Suppressor macrophage treated with lipopolysaccharide for 1 hour (primary cell): ENCODE data around the gene TAF1C.
"Not testable (repeated sequence)": the region's sequence is repeated elsewhere in the genome, so short reads cannot be mapped to it uniquely, and the experiment has no call there.

Experiments
- DNase-seq, 3 donors: peaks; one replicate each; pipeline ENCODE4 v3.0.0-alpha.2; 2020 to 2022

Gene TAF1C, protein sequence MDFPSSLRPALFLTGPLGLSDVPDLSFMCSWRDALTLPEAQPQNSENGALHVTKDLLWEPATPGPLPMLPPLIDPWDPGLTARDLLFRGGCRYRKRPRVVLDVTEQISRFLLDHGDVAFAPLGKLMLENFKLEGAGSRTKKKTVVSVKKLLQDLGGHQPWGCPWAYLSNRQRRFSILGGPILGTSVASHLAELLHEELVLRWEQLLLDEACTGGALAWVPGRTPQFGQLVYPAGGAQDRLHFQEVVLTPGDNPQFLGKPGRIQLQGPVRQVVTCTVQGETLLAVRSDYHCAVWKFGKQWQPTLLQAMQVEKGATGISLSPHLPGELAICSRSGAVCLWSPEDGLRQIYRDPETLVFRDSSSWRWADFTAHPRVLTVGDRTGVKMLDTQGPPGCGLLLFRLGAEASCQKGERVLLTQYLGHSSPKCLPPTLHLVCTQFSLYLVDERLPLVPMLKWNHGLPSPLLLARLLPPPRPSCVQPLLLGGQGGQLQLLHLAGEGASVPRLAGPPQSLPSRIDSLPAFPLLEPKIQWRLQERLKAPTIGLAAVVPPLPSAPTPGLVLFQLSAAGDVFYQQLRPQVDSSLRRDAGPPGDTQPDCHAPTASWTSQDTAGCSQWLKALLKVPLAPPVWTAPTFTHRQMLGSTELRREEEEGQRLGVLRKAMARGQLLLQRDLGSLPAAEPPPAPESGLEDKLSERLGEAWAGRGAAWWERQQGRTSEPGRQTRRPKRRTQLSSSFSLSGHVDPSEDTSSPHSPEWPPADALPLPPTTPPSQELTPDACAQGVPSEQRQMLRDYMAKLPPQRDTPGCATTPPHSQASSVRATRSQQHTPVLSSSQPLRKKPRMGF

DNA sequence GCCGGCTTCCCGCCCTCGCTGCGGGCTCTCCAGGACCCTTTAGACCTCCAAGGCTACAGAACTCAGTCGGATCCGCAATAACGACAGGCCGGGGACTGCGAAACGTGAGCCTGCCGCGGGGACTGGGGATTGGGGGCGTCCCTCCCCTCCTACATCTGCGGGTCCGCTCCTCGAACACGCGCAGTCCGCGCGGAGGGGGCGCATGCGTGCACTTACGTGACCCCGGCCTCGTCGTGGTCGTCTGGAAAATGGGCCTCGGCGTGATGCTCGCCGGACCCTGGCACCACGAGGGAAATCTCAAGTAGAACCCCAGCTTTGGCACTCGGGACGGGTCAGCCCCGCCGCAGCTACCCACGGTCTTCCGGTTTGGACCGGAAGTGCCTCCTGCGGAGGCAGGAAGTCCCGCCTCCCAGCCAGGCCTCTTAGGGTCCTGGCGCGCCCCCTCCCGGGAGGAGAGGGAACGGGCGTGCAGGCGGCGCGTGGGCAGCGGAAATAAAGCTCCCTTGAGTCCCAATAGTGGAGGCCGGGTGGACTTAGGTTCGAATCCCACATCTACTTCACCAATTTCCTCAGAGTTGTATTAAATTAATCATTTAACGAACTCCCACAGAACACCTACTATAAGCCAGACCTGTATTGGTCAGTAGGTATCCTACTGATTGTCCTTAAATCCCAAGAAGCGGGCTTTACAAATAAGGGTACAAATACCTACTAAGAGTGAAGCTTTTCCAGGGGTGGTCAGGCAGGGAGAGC lies at the start of gene TAF1C:
Gene TAF1C, minus strand, starts transcription at position 373 of the 753 bp plus-strand sequence. CDS start 2,069 bp downstream, outside the sequence.
- peak; percentile 98 to 99 (median 99) for DNase-seq

DNA sequence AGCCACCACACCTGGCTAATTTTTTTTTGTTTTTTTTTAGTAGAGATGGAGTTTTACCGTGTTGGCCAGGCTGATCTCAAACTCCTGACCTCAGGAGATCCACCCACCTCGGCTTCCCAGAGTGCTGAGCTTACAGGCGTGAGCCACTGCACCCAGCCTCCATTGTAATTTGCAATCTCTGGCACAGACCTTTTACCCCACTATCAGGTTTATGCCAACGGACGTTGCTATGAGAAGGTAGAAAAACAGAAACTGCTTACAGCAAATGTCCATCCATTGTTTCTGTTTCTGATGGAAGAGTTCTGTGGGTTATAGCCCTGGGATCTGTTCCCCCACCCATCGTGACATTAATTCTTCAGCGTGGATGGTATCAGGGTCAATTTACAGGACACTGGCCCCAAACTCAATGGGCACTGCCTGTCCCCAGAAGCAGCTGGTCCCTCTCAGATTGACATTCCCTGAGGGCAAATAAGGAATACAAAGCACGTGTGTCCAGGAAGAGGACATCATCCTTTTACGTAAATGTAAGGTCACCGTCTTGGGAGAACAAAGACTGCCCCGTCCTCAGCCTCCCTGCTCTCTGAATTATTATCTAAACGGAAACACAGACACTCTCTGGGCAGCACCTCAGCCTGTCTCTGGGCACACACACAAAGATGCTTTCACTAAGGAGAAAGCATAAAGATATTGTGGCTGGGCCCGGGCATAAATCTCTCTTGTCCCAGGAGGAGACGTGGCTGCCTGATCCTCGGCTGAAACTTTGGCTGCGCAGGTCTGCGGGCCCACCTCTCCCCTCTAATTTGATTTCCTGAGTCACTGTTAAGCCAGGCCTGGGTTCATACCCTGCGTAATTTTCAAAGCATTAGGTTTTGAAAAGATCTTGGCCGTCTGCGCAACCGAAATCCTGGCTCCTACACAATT lies 47.7 kb upstream of the TAF1C start:
- DNase-seq = no peak

DNA sequence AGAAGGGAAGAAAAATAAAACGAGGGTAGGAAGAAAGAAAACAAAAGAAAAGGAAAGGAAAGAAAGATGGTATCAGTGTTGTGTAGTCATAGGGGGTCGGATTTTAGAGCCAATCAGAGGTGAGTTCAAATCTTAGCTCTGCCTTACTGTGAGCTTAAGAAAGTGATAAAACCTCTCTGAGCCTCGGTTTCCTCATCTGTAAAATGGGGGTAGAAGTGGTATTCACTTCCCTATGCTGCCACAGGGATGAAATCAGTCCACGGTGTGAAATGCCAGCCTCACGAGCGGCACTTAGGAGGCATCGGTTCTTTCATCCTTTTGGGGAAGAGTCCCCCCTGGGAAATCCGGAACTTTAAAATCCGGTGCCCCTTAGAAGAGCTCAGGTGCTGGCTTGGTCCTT lies 46.9 kb upstream of the TAF1C start:
- DNase-seq = no peak

DNA sequence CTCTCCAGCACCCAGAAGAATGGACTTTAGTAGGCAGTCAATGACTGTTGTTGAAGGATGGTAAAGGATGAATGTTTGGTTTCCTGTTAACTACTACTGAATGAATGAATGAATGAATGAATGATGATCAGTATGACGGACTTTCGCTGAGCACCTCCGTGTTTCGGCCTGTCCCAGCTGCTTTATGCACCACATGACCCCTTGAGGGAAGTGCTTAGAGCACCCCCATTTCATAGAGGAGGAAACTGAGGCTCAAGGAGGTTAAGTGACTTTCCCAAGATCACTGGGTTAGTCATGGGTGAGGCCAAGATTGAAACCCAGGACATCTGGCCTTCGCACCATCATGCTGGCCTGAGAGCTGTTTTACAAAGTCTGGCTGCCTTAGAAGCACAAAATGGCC lies 46.1 kb upstream of the TAF1C start:
- no peak for DNase-seq

DNA sequence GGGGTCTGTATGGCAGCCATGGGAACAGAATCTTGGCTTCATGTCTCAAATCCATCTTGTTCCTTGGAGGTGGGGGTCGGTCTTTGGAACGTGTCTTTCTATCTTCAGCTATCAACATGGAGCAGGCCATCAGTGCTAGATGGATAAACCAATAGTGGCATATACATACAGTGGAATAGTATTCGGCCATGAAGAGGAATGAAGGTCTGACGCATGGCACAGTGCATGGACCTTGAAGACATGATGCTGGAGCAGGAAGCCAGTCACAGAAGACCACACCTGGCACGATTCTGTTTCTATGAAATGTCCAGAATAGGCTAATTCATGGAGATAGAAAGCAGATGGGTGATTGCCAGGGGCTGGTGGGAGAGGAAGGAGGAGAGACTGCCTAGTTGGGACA lies 45.2 kb upstream of the TAF1C start:
- DNase-seq = no peak

- no peak for DNase-seq
These were observed 42.6 kb upstream of the TAF1C start for GRCh38 chr16:84229471-84229870.

- DNase-seq = peak; percentile 79 to 85 (median 82)
These were observed 41.5 kb upstream of the TAF1C start for GRCh38 chr16:84228256-84228838.

DNA sequence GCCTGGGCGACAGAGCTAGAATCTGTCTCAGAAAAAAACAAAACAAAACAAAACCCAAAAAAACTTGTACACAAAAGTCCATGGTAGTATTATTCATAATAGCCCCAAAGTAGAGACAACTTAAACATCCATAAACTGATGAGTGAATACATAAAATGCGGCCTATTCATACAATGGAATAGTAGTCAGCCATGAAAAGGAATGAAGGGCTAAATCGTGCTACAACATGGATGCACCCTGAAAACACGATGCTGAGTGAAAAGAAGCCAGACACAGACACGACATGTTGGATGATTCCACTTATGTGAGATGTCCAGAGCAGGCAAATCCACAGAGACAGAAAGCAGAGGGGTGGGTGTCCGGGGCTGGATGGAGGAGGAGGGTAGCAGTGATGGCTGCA lies 40.7 kb upstream of the TAF1C start:
- no peak for DNase-seq

DNA sequence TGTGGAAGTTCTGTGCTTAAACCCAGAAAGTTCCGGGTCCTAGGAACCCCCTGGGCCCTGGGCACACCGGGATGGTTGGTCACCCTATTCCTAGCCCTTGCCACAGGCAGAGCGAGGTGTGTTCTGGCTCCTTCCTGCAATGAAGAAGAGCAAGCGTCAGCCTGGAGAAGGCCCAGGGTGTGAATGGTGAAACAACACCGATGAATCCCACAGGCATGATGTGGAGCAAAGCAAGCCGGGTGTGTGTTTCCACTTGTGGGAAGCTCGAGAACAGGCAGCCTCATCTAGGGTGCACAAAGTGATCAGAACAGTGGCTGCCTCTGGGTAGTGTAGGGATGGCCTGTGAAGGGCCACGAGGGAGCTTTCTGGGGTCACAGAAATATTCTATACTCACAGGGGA lies 39.2 kb upstream of the TAF1C start:
- DNase-seq = no peak

DNA sequence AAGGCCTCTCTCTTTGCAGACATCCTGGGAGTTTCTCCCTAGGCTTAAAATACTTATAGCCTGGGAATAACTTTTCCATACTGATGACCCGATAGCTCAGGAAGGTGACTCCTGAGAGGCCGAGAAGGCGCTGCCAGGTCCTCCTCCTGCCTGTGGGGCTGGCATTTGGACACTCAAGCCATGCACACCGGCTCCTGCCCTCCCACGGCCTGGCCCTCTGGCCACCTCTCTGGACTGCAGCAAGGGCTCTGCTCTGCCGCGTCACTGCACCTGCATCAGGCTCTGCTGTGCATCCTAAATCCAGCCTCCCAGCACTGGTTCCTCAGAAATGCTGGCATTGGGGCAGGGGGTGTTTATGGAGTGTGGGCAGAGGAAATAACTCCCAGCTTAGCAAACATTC lies 38.7 kb upstream of the TAF1C start:
- DNase-seq = no peak

DNA sequence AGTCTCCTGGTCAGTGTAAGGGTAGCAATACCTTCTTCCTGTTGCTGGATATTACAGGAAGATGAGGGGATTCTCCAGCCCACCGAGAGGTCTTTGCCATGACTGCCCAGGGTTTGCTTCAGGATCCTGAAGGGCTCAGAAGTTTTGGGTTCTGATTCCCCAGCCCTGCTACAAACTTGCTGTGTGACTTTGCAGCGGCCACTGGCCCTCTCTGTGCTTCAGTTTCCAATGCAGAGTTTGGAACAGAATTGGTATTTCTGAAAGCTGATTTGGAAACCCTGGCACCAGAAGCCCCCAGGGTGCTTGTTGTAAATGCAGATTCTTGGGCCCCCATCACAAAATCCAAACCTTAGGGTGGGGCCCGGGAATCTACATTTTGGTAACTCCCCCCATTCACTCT lies 38.3 kb upstream of the TAF1C start:
- DNase-seq = no peak

- DNase-seq = no peak
These were observed 37.7 kb upstream of the TAF1C start for GRCh38 chr16:84224554-84224953.

GRCh38 chr16:84223456-84223855 lies 36.6 kb upstream of the TAF1C start:
- DNase-seq = no peak

GRCh38 chr16:84220851-84221250 lies 34.0 kb upstream of the TAF1C start:
- DNase-seq = no peak

- DNase-seq = no peak
These were observed 32.1 kb upstream of the TAF1C start for GRCh38 chr16:84218956-84219355.

- no peak for DNase-seq
These were observed 31.4 kb upstream of the TAF1C start for GRCh38 chr16:84218176-84218823.

- DNase-seq = not testable (repeated sequence)
These were observed 29.3 kb upstream of the TAF1C start for GRCh38 chr16:84216144-84216543.

GRCh38 chr16:84215531-84215930 lies 28.7 kb upstream of the TAF1C start:
- no peak for DNase-seq

DNA sequence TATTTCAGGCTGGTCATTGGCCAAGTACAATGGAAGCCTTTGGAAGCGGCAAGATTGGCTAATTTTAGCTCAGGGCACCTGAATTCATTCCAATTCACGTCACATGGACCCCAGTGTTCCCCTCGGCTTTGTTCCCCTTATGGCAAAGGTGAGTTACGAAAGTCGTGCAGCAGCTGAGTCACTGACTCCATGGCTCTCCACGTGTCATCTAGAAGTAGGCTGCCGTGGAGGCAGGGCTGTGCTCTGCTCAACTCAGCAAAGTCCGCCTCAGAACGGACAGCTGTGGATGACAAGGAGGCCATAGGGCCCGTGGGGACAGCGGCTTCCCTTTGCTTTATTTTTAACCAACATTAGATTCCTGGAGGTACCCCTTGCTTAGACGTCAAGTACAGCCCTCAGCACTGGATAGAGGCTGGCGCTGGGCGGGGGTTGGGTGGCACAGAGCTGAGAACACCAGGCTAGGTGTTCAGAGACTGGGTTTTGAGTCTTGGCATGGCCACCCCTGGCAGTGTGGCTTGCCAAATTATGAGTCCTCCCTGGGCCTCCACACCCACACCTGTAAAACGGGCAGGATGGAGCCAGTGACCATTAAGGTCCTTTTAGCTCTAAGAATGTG lies 27.7 kb upstream of the TAF1C start:
- peak in 1 of 3 donors; percentile 30 for DNase-seq

DNA sequence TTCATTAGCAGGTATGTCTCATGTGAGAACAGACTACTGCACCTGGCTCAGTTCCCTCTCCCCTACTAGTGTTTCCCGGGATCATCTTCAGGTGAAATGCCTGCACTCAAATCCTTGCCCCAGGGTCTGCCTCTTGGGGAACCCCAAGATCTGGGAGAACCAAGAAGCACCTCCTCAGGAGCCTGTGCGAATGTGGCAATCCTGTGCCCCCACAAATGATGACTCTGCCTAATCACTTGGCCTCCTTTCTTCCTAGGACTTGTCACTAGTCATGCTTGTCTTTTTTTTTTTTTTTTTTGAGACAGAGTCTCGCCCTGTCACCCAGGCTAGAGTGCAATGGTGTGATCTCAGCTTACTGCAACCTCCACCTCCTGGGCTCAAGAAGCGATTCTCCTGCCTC lies 25.8 kb upstream of the TAF1C start:
- DNase-seq = peak in 1 of 3 donors; percentile 33

- DNase-seq = no peak
These were observed 25.3 kb upstream of the TAF1C start for GRCh38 chr16:84212154-84212553.
